HEK293T (cell line): ENCODE results near the gene SARM1.

ENCODE experiments used
- ARNT ChIP-seq: fragments of 450-650 bp; IDR thresholded peaks from 2 replicates; pipeline ENCODE4 v1.6.1; 2017; ENCODE audit warnings: mild to moderate bottlenecking
- BHLHE40 ChIP-seq: fragments of 450-650 bp; IDR thresholded peaks from 2 replicates; pipeline ENCODE4 v1.6.1; 2016; ENCODE audit warnings: mild to moderate bottlenecking, moderate library complexity, borderline replicate concordance
- FOXA1 ChIP-seq: fragments of 450-650 bp; IDR thresholded peaks from 2 replicates; pipeline ENCODE4 v1.6.1; 2016; ENCODE audit warnings: mild to moderate bottlenecking
- FOXK2 ChIP-seq: fragments of 450-650 bp; IDR thresholded peaks from 2 replicates; pipeline ENCODE4 v1.6.1; 2016; ENCODE audit warnings: mild to moderate bottlenecking
- FOXM1 ChIP-seq: fragments of 450-650 bp; IDR thresholded peaks from 2 replicates; pipeline ENCODE4 v1.6.1; 2017; ENCODE audit warnings: mild to moderate bottlenecking, borderline replicate concordance
- HDGF ChIP-seq: fragments of 450-650 bp; IDR thresholded peaks from 2 replicates; pipeline ENCODE4 v1.6.1; 2017; ENCODE audit warnings: antibody characterized with exemption, borderline replicate concordance
- LEF1 ChIP-seq: fragments of 450-650 bp; IDR thresholded peaks from 2 replicates; pipeline ENCODE4 v1.6.1; 2017; ENCODE audit warnings: mild to moderate bottlenecking, borderline replicate concordance
- SP1 ChIP-seq: fragments of 450-650 bp; IDR thresholded peaks from 2 replicates; pipeline ENCODE4 v1.6.1; 2017
- SUZ12 ChIP-seq: fragments of 450-650 bp; IDR thresholded peaks from 2 replicates; pipeline ENCODE4 v1.6.1; 2016; ENCODE audit warnings: mild to moderate bottlenecking

DNA sequence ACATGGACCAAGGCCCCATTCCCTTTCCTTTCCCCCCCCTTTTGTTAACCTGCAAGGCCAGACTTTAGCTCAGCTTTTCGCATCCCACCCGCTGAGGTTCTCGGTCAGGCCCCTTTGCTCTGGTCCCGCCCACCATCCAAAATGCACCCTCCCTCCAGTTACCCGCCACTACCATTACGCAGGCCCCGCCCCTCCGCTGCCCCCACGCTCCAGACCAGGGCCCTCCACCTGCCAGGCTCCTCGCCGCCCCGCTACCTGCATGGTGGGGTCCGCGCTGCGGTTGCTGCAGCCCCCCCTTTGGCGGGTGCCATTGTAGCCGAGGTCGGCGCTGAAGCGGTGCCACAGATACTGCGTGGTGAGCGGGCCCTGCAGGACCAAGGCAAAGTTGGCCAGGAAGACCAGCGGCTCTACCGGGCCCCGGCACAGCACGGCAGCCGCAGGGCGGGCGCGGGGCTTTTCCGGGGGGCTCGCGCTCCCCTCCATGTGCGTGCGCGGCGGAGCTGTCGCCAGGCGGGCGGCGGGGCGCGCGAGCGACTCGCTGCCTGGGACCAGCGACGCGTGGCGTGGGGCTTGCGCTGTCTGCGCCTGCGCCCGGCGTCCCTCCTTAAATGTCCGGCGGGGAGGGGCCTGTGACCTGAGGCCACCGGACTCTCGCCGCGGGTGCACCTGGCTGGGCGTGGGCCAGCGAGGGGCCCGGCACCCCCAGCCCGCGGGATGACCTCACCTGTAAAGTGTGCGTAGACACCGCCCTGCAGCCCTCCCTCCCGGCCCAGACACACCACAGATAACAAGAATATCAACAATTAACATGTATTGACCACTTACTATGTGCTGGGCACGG, 34.4 kb downstream of the SARM1 start, which contains the start of gene SLC46A1:
- TF ChIP-seq SUZ12 (no peak), BHLHE40 (no peak), ARNT (no peak), SP1 (no peak), FOXM1 (no peak), LEF1 (no peak), HDGF (no peak), FOXA1 (no peak), FOXK2 (no peak)
